Right lobe of liver (tissue), 6 donors: ENCODE measurements around the gene SPATC1L. TPM values are rescaled to one million over a fixed set of nuclear protein-coding genes. Genes with fewer than 3 reads are reported as not detected.

Source experiments
- ATAC-seq, 4 donors: fragments of 200-7000 bp; cut with Tn5 transposase; one replicate each; pipeline ENCODE4 v1.9.1; 2020; ENCODE audit warnings: mild to moderate bottlenecking in 4 of 4, moderate library complexity in 4 of 4
- DNase-seq, 3 donors: peaks; one replicate each; pipeline ENCODE4 v3.0.0-alpha.2; 2020
- H3K27ac ChIP-seq, 3 donors: fragments of 200-600 bp; one replicate each; pipeline ENCODE4 v1.8.0; 2022
- H3K27me3 ChIP-seq, 2 donors: fragments of 200-600 bp; one replicate each; pipeline ENCODE4 v1.8.0; 2022
- H3K36me3 ChIP-seq, 4 donors: fragments of 200-600 bp; sonication (generic) in 1 of 4; one replicate each; pipeline versions ENCODE4 v1.5.1 to v1.8.0; 2017 to 2022; ENCODE audit warnings: control low read depth in 1 of 4
- H3K4me1 ChIP-seq, 4 donors: fragments of 200-600 bp; sonication (generic) in 1 of 4; one replicate each; pipeline versions ENCODE4 v1.5.1 to v1.8.0; 2017 to 2022; ENCODE audit warnings: control low read depth in 1 of 4
- H3K4me3 ChIP-seq, 3 donors: fragments of 200-600 bp; one replicate each; pipeline ENCODE4 v1.8.0; 2022
- H3K9me3 ChIP-seq, 4 donors: fragments of 200-600 bp; sonication (generic) in 1 of 4; one replicate each; pipeline versions ENCODE4 v1.5.1 to v1.8.0; 2017 to 2022; ENCODE audit warnings: control low read depth in 1 of 4
- POLR2A ChIP-seq: fragments of 450-650 bp; IDR thresholded peaks from one replicate; pipeline ENCODE4 v1.6.1; 2017; ENCODE audit warnings: antibody characterized with exemption, mild to moderate bottlenecking
- WGBS: methylation state at CpG from one replicate; pipeline ENCODE4 v1.1.6; 2018; ENCODE audit warnings: low coverage, low lambda C conversion rate; ENCODE audit not compliant: insufficient coverage; ENCODE audit errors: missing lambda C conversion rate; 5-methylcytosine and 5-hydroxymethylcytosine counted together
- intact Hi-C, 2 donors: fragments of 100-400 bp; cut with DNase I; formaldehyde crosslinking; loops; one replicate each; pipeline versions ENCODE4 v1.11.2 to v1.14.1; 2022
- total RNA-seq, 6 experiments: library from RNA; depleted of rRNA in 2 of 6; stranded (reverse); fragments of >200 nt in 2 of 6; fragmentation: NEBNext Ultra II Directional in 3 of 6; extraction: Animal tissue kit (Norgen Biotek cat#: 25700) in 3 of 6; gene quantifications; one replicate each; pipeline versions ENCODE4 v1.1.0 to v1.2.4, GENCODE V29; 2016 to 2023
- TF ChIP-seq, protein P1 (sequence below), 4 donors: fragments of 200-600 bp in 3 of 4; fragments of 450-650 bp in 1 of 4; IDR thresholded peaks; one replicate each; pipeline versions ENCODE4 v1.5.1 to v1.8.0; 2016 to 2022; ENCODE audit warnings: antibody characterized with exemption in 4 of 4, mild to moderate bottlenecking in 2 of 4
- donor health status: DM: no; HTN: yes; CAD: no.
- donor health status: DM: no; HTN: no; CAD: no.
- donor health status: DM: no; HTN: no; CAD: no.
- donor health status: DM: no; HTN: yes; CAD: no.
- donor health status: DM: no; HTN: yes; CAD: no.

SPATC1L gene
- total RNA-seq, 6 experiments from 2014 or later, result 0.31 to 1.7 (median 0.51) TPM; not detected in 2

DNA sequence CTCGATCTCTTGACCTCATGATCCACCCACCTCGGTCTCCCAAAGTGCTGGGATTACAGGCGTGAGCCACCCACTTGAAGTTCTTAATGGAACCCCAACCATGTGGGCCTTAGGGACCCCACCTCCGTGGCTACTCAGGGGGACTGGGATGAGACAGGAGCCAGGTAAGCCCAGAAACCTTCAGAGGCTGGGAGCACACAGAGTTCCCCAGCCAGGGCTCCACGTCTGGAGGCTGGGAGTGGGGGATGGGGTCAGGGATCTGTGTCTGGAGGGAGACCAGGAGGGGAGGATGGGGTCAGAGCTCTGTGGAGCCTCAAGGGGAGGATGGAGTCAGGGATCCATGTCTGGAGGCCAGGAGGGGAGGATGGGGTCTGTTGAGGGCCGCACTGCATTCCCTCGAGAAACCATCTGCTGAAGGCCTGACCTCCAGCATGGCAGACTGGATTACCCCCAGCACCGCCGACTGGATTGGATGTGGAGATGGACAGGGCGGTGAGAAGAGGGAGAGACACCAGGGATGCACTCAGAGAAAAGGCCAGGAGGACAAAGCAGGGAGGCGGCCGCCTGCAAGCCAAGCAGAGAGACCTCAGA lies 26.8 kb downstream of the SPATC1L start:
- intact Hi-C loops, result no loop called here
- no peak for ATAC-seq
- peaks cover 0 to 10% (median 4%) of the 10 kb centered on the region in 4 donors for H3K36me3 ChIP-seq
- TF ChIP-seq, protein P1, sequence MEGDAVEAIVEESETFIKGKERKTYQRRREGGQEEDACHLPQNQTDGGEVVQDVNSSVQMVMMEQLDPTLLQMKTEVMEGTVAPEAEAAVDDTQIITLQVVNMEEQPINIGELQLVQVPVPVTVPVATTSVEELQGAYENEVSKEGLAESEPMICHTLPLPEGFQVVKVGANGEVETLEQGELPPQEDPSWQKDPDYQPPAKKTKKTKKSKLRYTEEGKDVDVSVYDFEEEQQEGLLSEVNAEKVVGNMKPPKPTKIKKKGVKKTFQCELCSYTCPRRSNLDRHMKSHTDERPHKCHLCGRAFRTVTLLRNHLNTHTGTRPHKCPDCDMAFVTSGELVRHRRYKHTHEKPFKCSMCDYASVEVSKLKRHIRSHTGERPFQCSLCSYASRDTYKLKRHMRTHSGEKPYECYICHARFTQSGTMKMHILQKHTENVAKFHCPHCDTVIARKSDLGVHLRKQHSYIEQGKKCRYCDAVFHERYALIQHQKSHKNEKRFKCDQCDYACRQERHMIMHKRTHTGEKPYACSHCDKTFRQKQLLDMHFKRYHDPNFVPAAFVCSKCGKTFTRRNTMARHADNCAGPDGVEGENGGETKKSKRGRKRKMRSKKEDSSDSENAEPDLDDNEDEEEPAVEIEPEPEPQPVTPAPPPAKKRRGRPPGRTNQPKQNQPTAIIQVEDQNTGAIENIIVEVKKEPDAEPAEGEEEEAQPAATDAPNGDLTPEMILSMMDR (IDR thresholded peaks at IDR 0.05), result no peak
- no peak for TF ChIP-seq POLR2A
- H3K4me1 ChIP-seq, result peaks cover 0 to 13% (median 3%) of the 10 kb centered on the region in 4 donors
- H3K9me3 ChIP-seq, result no peaks in the 10 kb centered on the region
- H3K4me3 ChIP-seq, result no peak overlapping the region
- H3K27ac ChIP-seq, result no peak overlapping the region
- no peaks in the 10 kb centered on the region for H3K27me3 ChIP-seq
- WGBS, result no CpG with 5 or more reads among the region's 12 CpGs
- peak in 1 of 3 donors; percentile 41 for DNase-seq

DNA sequence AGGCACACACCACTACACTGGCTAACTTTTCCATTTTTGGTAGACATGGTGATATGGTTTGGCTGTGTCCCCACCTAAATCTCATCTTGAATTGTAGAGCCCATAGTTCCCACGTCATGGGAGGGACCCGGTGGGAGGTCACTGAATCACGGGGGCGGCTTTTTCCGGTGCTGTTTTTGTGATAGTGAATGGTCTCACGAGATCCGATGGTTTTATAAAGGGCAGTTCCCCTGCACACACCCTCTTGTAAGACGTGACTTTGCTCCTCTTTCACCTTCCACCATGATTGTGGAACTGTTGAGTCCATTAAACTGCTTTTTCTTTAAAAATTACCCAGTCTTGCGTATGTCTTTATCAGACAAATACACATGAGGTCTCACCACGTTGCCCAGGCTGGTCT lies 27.6 kb downstream of the SPATC1L start:
- Histone ChIP-seq H3K36me3 (peaks cover 0 to 17% (median 7%) of the 10 kb centered on the region in 4 donors), H3K27me3 (no peaks in the 10 kb centered on the region), H3K4me3 (no peak overlapping the region), H3K27ac (peak overlapping the region in 2 of 3 donors; percentile 93 to 99), H3K9me3 (no peaks in the 10 kb centered on the region), H3K4me1 (peaks cover 0 to 20% (median 3%) of the 10 kb centered on the region in 4 donors)
- WGBS, result 89% methylated on average over 10 of the region's 10 CpGs
- intact Hi-C loops, result no loop called here
- ATAC-seq, result no peak
- peak in 1 of 3 donors; percentile 36 for DNase-seq
- no peak for TF ChIP-seq POLR2A
- TF ChIP-seq, protein P1 (IDR thresholded peaks at IDR 0.05), result no peak

DNA sequence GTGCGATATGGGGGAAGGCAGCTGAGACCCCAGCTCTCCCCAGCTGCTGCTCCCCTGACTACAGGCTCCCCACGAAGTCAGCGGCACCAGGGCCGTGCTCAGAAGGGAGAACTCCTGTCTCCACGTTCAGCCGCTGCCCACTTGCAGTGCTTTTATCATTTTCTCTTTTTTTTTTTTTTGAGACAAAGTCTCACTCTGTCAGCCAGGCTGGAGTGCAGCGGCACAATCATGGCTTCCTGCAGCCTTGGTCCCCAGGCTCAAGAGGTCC lies 27.9 kb downstream of the SPATC1L start:
- TF ChIP-seq POLR2A, result no peak
- TF ChIP-seq, protein P1 (IDR thresholded peaks at IDR 0.05), result no peak

DNA sequence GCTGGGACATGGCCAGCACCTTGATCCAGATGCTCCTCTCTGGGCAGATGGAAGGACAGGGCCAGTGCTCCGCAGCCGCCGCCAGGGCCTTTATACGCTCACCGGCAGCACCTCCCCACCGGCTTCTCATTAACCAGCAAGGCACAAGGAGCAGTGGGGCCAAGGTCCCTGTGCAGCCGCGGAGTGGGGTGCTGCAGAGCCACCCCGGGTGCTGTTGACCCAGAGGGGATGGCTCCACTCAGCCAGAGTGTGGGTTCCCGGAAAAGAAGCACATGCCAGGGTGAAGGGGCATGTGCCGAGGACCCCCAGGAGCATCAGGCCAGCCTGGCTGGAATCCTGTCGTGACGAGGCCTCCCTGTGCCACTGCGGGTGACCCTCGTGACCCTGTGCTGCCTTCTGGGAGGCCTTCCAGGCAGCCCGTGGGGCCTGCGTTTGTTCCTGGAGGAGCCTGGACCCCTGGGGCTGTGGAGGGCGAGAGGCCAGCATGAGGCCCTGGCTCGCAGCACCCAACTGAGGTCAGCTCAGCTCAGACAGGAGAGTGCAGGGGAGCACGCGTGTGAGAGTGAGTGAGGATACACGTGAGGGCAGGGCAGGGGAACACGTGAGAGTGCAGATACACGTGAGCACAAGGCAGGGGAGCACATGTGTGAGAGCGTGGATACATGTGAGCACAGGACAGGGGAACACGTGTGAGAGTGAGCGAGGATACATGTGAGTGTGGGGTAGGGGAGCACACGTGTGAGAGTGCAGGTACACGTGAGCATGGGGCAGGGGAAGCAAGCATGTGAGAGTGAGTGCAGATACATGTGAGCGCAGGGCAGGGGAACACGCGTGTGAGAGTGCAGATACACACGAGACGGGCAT lies 28.5 kb downstream of the SPATC1L start, which contains the start of gene FTCD:
FTCD (minus strand) TSS at position 66 of the 864 bp plus-strand sequence; CDS start at position 10, 56 bp downstream.
- TF ChIP-seq POLR2A, result peak; percentile 91
- TF ChIP-seq, protein P1 (IDR thresholded peaks at IDR 0.05), result peak in 2 of 4 donors; percentile 12 to 25
- no peaks in the 10 kb centered on the region for H3K9me3 ChIP-seq
- peak; percentile 63 to 81 (median 73) for ATAC-seq
- peaks cover 0 to 28% (median 3%) of the 10 kb centered on the region in 4 donors for H3K4me1 ChIP-seq
- H3K27ac ChIP-seq, result peak within 1 kb of the TSS; percentile 91 to 99 (median 93)
- no peaks in the 10 kb centered on the region for H3K27me3 ChIP-seq
- intact Hi-C loops, result no loop called here
- 51% methylated on average over 20 of the region's 34 CpGs for WGBS
- peak; percentile 81 to 95 (median 94) for DNase-seq
- peaks cover 0 to 25% (median 12%) of the 10 kb centered on the region in 4 donors for H3K36me3 ChIP-seq
- H3K4me3 ChIP-seq, result peak within 1 kb of the TSS; percentile 66 to 94 (median 87)

More for the DNA sequence above, 27.9 kb downstream of the SPATC1L start:
- ATAC-seq (no peak), DNase-seq (no peak)
- H3K4me3 ChIP-seq, result no peak overlapping the region
- H3K27me3 ChIP-seq, result no peaks in the 10 kb centered on the region
- no peaks in the 10 kb centered on the region for H3K9me3 ChIP-seq
- peaks cover 0 to 19% (median 9%) of the 10 kb centered on the region in 4 donors for H3K36me3 ChIP-seq
- peak overlapping the region in 2 of 3 donors; percentile 93 to 99 for H3K27ac ChIP-seq
- intact Hi-C loops, result no loop called here
- peaks cover 0 to 24% (median 3%) of the 10 kb centered on the region in 4 donors for H3K4me1 ChIP-seq
- WGBS, result 89% methylated on average over 3 of the region's 7 CpGs
